HFFc6 (cell line): Measurements from ENCODE around the gene MALRD1. TPM values are rescaled to one million over a fixed set of nuclear protein-coding genes. Genes with fewer than 3 reads are reported as not detected.

Source experiments
- DNase-seq: peaks from one replicate; pipeline ENCODE4 v3.0.0-alpha.2; 2018
- H3K27ac Mint-ChIP-seq: 2 replicates; pipeline ENCODE4 v1.8.0; 2020; ENCODE audit warnings: mild to moderate bottlenecking, mixed read lengths
- H3K27me3 Mint-ChIP-seq: 2 replicates; pipeline ENCODE4 v1.8.0; 2021; ENCODE audit warnings: mild to moderate bottlenecking, moderate library complexity, mixed read lengths; ENCODE audit not compliant: insufficient read depth
- H3K36me3 Mint-ChIP-seq: 2 replicates; pipeline ENCODE4 v1.8.0; 2021; ENCODE audit warnings: low read depth, mixed read lengths
- H3K4me1 Mint-ChIP-seq: 2 replicates; pipeline ENCODE4 v1.8.0; 2020; ENCODE audit warnings: low read depth, mixed read lengths
- H3K4me3 Mint-ChIP-seq: 2 replicates; pipeline ENCODE4 v1.8.0; 2020; ENCODE audit warnings: mild to moderate bottlenecking, moderate library complexity, mixed read lengths
- H3K9me3 Mint-ChIP-seq: 2 replicates; pipeline ENCODE4 v1.8.0; 2020; ENCODE audit warnings: mild to moderate bottlenecking, mixed read lengths
- total RNA-seq, 6 experiments: library from RNA; stranded (reverse); fragmentation: NEBNext Ultra II Directional; extraction: Animal tissue kit (Norgen Biotek cat#: 25700); gene quantifications; 2 replicates in 1 of 6; 3 replicates in 5 of 6; pipeline ENCODE4 v1.2.3, GENCODE V29; 2021
- TF ChIP-seq, protein P1 (sequence below): fragments of 200-600 bp; sonication (generic); IDR thresholded peaks from 2 replicates; pipeline ENCODE4 v1.5.0; 2021; ENCODE audit warnings: antibody characterized with exemption, mild to moderate bottlenecking

MALRD1 gene
- total RNA-seq, 6 experiments from 2014 or later: not detected

DNA sequence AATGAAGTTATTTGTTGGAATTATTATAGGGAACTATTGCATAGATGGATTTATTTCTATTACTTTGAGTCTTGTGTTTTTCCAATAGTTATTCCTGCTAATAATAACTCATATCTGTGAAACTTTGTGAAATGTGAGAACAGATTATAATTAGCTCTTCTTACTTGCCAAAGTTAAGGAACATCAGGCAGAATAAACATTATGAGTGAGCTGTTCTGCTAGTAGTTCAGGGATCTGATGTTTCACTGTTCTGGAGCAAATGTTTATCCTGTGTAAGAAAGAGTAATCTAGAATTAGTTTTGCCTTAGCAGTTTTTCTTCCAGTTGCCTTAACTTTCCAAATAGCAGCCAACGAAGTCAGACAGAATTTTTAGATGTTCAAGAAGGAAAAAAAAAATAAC, 522.4 kb downstream of the MALRD1 start:
- TF ChIP-seq, protein P1, sequence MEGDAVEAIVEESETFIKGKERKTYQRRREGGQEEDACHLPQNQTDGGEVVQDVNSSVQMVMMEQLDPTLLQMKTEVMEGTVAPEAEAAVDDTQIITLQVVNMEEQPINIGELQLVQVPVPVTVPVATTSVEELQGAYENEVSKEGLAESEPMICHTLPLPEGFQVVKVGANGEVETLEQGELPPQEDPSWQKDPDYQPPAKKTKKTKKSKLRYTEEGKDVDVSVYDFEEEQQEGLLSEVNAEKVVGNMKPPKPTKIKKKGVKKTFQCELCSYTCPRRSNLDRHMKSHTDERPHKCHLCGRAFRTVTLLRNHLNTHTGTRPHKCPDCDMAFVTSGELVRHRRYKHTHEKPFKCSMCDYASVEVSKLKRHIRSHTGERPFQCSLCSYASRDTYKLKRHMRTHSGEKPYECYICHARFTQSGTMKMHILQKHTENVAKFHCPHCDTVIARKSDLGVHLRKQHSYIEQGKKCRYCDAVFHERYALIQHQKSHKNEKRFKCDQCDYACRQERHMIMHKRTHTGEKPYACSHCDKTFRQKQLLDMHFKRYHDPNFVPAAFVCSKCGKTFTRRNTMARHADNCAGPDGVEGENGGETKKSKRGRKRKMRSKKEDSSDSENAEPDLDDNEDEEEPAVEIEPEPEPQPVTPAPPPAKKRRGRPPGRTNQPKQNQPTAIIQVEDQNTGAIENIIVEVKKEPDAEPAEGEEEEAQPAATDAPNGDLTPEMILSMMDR: no peak
- Mint-ChIP-seq H3K36me3 (no peaks in the 10 kb centered on the region), H3K27ac (no peak overlapping the region), H3K27me3 (no peaks in the 10 kb centered on the region), H3K4me3 (no peak overlapping the region), H3K9me3 (peaks cover 5% of the 10 kb centered on the region; the same call in 1 of the 2 replicates), H3K4me1 (no peaks in the 10 kb centered on the region)
- DNase-seq: no peak

DNA sequence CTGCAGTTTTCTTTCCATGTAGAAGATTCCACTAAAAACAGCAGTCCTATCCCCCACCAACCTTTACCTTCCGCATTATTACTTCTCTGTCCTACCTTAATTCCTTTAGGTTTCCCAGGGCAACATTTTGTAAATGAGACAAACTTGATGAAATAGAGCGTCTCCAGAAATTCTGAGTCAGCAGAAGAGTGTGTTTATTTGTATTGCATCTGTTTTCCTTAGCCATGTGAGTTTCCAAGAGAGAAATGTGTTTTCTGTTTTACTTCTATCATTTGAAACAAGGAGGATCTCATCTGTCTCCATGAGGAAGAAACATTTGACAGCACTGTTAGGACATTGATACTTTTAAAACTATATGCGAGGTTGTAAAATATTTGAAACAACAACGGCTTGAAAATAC, 523.5 kb downstream of the MALRD1 start:
- H3K4me3 Mint-ChIP-seq: no peak overlapping the region

DNA sequence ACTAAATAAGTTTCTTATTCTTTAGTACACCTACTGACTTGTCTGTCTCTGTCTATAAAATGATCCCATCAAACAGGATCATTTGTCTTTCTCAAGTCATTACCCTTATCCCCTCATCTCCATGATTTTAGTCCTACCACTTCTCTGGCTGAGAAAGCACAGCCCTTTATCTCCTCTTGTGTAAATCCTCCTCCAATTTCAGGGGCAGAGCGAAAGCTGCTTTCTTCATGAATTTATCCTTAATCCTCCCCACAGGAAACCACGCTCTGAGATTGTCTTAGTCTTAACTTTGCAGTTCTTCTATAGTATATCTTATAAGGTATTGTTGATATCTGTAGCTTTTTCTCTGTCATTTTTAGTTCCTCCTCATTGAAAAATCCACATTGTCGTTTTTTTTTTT, 528.0 kb downstream of the MALRD1 start:
- Mint-ChIP-seq H3K27me3 (no peaks in the 10 kb centered on the region), H3K4me1 (no peaks in the 10 kb centered on the region), H3K9me3 (peaks cover 5% of the 10 kb centered on the region; the same call in 1 of the 2 replicates), H3K4me3 (no peak overlapping the region), H3K27ac (no peak overlapping the region), H3K36me3 (no peaks in the 10 kb centered on the region)
- no peak for DNase-seq
- TF ChIP-seq, protein P1: no peak

More for the DNA sequence above, 523.5 kb downstream of the MALRD1 start:
- Mint-ChIP-seq H3K4me1 (no peaks in the 10 kb centered on the region), H3K27me3 (no peaks in the 10 kb centered on the region), H3K36me3 (no peaks in the 10 kb centered on the region), H3K27ac (no peak overlapping the region), H3K9me3 (peaks cover 5% of the 10 kb centered on the region; the same call in 1 of the 2 replicates)
- no peak for DNase-seq
- TF ChIP-seq, protein P1: no peak

DNA sequence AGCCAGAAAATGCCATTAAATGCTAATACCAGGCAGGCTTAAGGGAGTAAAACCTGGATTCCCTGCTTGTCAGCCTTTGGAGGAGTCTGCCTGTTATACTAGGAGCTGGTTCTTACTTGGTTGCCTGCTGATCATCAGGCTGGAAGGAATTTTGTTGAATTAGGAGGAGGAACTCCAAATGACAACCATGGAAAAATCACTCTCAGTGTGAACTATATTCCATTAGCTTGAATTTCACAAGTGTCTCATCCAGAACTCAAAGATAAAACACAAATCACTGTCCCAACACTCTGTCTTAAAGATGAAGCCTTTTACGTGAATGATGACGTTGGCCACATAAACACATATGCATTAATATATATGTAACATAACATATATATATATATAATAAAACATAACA, 528.8 kb downstream of the MALRD1 start:
- H3K9me3 Mint-ChIP-seq: no peaks in the 10 kb centered on the region
- H3K27me3 Mint-ChIP-seq: no peaks in the 10 kb centered on the region
- no peaks in the 10 kb centered on the region for H3K4me1 Mint-ChIP-seq
- DNase-seq: no peak
- TF ChIP-seq, protein P1: no peak
- H3K27ac Mint-ChIP-seq: no peak overlapping the region
- no peaks in the 10 kb centered on the region for H3K36me3 Mint-ChIP-seq
- no peak overlapping the region for H3K4me3 Mint-ChIP-seq

DNA sequence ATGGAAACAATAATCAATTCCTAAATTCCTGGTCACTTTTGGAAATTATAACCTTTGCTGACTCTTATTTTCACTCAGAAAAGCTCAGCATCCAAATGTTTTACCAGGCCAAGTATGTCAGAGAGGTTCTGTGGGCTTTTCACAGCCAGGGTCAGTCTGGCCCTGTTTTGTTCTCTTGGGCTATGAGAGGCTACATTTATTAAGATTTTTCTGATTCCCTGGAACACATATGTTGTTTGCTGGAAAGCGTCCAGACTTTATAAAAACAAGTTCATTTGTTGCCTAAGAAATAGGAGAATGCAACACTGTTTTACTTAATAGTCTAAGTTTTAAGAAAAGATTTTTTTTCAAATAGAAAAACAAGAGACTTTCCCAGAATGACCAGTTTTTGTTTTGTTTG, 529.2 kb downstream of the MALRD1 start:
- no peak for DNase-seq
- Mint-ChIP-seq H3K27me3 (no peaks in the 10 kb centered on the region), H3K27ac (no peak overlapping the region), H3K9me3 (no peaks in the 10 kb centered on the region), H3K4me1 (no peaks in the 10 kb centered on the region), H3K4me3 (no peak overlapping the region), H3K36me3 (no peaks in the 10 kb centered on the region)
- TF ChIP-seq, protein P1: no peak

DNA sequence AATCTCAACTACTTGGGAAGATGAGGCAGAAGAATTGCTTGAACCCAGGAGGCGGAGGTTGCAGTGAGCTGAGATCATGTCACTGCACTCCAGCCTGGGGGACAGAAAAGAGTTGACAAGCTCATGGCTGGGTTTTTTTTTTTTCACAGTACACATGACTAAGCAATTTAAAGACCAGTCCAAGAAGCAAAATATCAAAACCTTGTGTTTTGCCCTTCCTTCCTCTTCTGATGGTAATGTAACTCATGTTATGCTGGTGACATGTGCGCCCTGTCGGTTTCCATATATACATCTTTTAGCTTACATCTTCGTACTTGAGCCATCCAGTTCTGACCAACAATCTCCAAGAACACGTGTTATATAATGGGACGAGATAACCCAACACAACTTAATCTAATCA, 530.0 kb downstream of the MALRD1 start:
- H3K9me3 Mint-ChIP-seq: no peaks in the 10 kb centered on the region
- no peaks in the 10 kb centered on the region for H3K4me1 Mint-ChIP-seq
- H3K27me3 Mint-ChIP-seq: no peaks in the 10 kb centered on the region
- H3K4me3 Mint-ChIP-seq: no peak overlapping the region
- H3K27ac Mint-ChIP-seq: no peak overlapping the region
- DNase-seq: no peak
- H3K36me3 Mint-ChIP-seq: no peaks in the 10 kb centered on the region
- TF ChIP-seq, protein P1: no peak
